HCT116 (cell line): Measurements from ENCODE around the gene ISG20. TPM values are rescaled to one million over a fixed set of nuclear protein-coding genes. Genes with fewer than 3 reads are reported as not detected.

Experiments used
- ATAC-seq: fragments of 200-7000 bp; cut with Tn5 transposase; 2 replicates; pipeline ENCODE4 v1.9.1; 2020; ENCODE audit warnings: mild to moderate bottlenecking, moderate library complexity
- Bru-seq: library from RNA; stranded (reverse); fragments of 400-500 nt; gene quantifications from one replicate; lab custom pipeline; 2021; lab: Mats Ljungman, UMichigan
- BruChase-seq, 2 experiments: library from RNA; stranded (reverse); fragments of 400-500 nt; gene quantifications; one replicate each; lab custom pipeline; 2021; lab: Mats Ljungman, UMichigan
- BruUV-seq: library from RNA; stranded (reverse); fragments of 400-500 nt; replicated peaks from 2 replicates; lab custom pipeline; 2021; lab: Mats Ljungman, UMichigan
- CTCF ChIA-PET: fragments of 300-600 bp; sonication (Branson Sonifier 250); formaldehyde crosslinking; loops from one replicate; lab custom pipeline; 2021; ENCODE audit warnings: antibody characterized with exemption; lab: Charles Lee
- POLR2A ChIA-PET: fragments of 300-600, 350-600 bp; sonication (Branson Sonifier 250); formaldehyde crosslinking; loops from one replicate; lab custom pipeline; 2021; ENCODE audit warnings: antibody characterized with exemption; lab: Charles Lee
- RAD21 ChIA-PET, 2 experiments: fragments of 300-600 bp; sonication (Branson Sonifier 250); formaldehyde crosslinking; loops; one replicate each; lab custom pipeline; 2023; ENCODE audit warnings: low total read pairs in 2 of 2; ENCODE audit not compliant: uncharacterized antibody in 2 of 2, unreplicated experiment in 2 of 2, low non-redundant PET in 1 of 2; lab: Charles Lee
- DNase-seq: peaks from one replicate; pipeline ENCODE4 v3.0.0-alpha.2; 2010; ENCODE audit warnings: low read depth, low spot score
- H2AFZ ChIP-seq: fragments of 200-600 bp; shearing (Covaris generic), sonication (generic); 2 replicates; pipeline ENCODE4 v1.6.1; 2017; ENCODE audit warnings: low read depth, mixed run types, mixed read lengths, antibody characterized with exemption, low read length; ENCODE audit not compliant: poor library complexity, severe bottlenecking
- H3K27ac ChIP-seq: 2 replicates; pipeline ENCODE4 v1.5.1; 2012; ENCODE audit warnings: low read depth, low read length
- H3K27me3 ChIP-seq: fragments of 200-600 bp; sonication (generic); 2 replicates; pipeline ENCODE4 v1.6.1; 2016; ENCODE audit warnings: mixed run types, low read length, mixed read lengths; ENCODE audit not compliant: insufficient read depth
- H3K36me3 ChIP-seq, 2 experiments: fragments of 200-500 bp in 1 of 2; fragments of 200-600 bp in 1 of 2; sonication (Bioruptor generic) in 1 of 2; sonication (generic) in 1 of 2; 2 replicates each; pipeline versions ENCODE4 v1.5.1 to v1.6.1; 2014 to 2016; ENCODE audit warnings: low read length in 2 of 2, inconsistent platforms in 1 of 2, mixed read lengths in 1 of 2, mixed run types in 1 of 2; ENCODE audit not compliant: insufficient read depth in 2 of 2, control insufficient read depth in 1 of 2
- H3K4me1 ChIP-seq, 2 experiments: fragments of 200-600 bp in 1 of 2; sonication (generic) in 1 of 2; 2 replicates each; pipeline versions ENCODE4 v1.5.1 to v1.6.1; 2012 to 2017; ENCODE audit warnings: low read length in 2 of 2, inconsistent platforms in 1 of 2, mild to moderate bottlenecking in 1 of 2, mixed read lengths in 1 of 2, mixed run types in 1 of 2, moderate library complexity in 1 of 2; ENCODE audit not compliant: insufficient read depth in 2 of 2, control insufficient read depth in 1 of 2
- H3K4me2 ChIP-seq: fragments of 200-600 bp; sonication (generic); 2 replicates; pipeline ENCODE4 v1.6.1; 2017; ENCODE audit warnings: mixed run types, low read length, mixed read lengths
- H3K4me3 ChIP-seq, 2 experiments: fragments of 200-600 bp in 1 of 2; sonication (generic) in 1 of 2; replicated peaks in 1 of 2; 2 replicates each; pipeline ENCODE4 v1.5.1; 2011 to 2016; ENCODE audit warnings: low read length in 2 of 2, control low read depth in 1 of 2, low read depth in 1 of 2, mild to moderate bottlenecking in 1 of 2, mixed read lengths in 1 of 2, mixed run types in 1 of 2
- H3K79me2 ChIP-seq: fragments of 200-600 bp; sonication (generic); 2 replicates; pipeline ENCODE4 v1.6.1; 2017; ENCODE audit warnings: mild to moderate bottlenecking, mixed run types, low read length, moderate library complexity, mixed read lengths; ENCODE audit not compliant: insufficient read depth
- H3K9ac ChIP-seq: fragments of 200-600 bp; sonication (generic); 2 replicates; pipeline ENCODE4 v1.6.1; 2016; ENCODE audit warnings: low read length, mixed read lengths
- H3K9me2 ChIP-seq: fragments of 200-600 bp; sonication (generic), shearing (Covaris generic); 2 replicates; pipeline ENCODE4 v1.6.1; 2017; ENCODE audit warnings: mixed run types, mild to moderate bottlenecking, moderate library complexity; ENCODE audit not compliant: insufficient read depth
- H3K9me3 ChIP-seq, 2 experiments: fragments of 200-500 bp in 1 of 2; fragments of 200-600 bp in 1 of 2; sonication (Bioruptor generic) in 1 of 2; sonication (generic) in 1 of 2; 2 replicates each; pipeline ENCODE4 v1.6.1; 2014 to 2017; ENCODE audit warnings: low read length in 2 of 2, mixed read lengths in 2 of 2, inconsistent platforms in 1 of 2, low read depth in 1 of 2, mild to moderate bottlenecking in 1 of 2, mixed run types in 1 of 2, moderate library complexity in 1 of 2; ENCODE audit not compliant: control insufficient read depth in 1 of 2, insufficient read depth in 1 of 2
- H4K20me1 ChIP-seq: fragments of 200-600 bp; sonication (generic), shearing (Covaris generic); 2 replicates; pipeline ENCODE4 v1.6.1; 2017; ENCODE audit warnings: mixed run types, mild to moderate bottlenecking, moderate library complexity; ENCODE audit not compliant: insufficient read depth
- CBX3 ChIP-seq: IDR thresholded peaks from 2 replicates; pipeline ENCODE4 v1.6.1; 2012; ENCODE audit warnings: low read depth
- CEBPB ChIP-seq: IDR thresholded peaks from 2 replicates; pipeline ENCODE4 v1.6.1; 2012; ENCODE audit warnings: low read depth
- CTCF ChIP-seq, 3 experiments: fragments of 200-600 bp in 1 of 3; sonication (generic) in 1 of 3; IDR thresholded peaks in 2 of 3; conservative IDR thresholded peaks in 1 of 3; 2 replicates each; pipeline ENCODE4 v1.5.1; 2012 to 2017; ENCODE audit warnings: low read depth in 2 of 3, low read length in 2 of 3, antibody characterized with exemption in 1 of 3, borderline replicate concordance in 1 of 3, control low read depth in 1 of 3, mild to moderate bottlenecking in 1 of 3, mixed read lengths in 1 of 3, mixed run types in 1 of 3, moderate library complexity in 1 of 3; ENCODE audit not compliant: insufficient read depth in 1 of 3
- EGR1 ChIP-seq: IDR thresholded peaks from 2 replicates; pipeline ENCODE4 v1.6.1; 2012; ENCODE audit warnings: low read depth
- ELF1 ChIP-seq: IDR thresholded peaks from 2 replicates; pipeline ENCODE4 v1.6.1; 2012; ENCODE audit warnings: low read depth, borderline replicate concordance
- EZH2phosphoT487 ChIP-seq: fragments of 200-600 bp; IDR thresholded peaks from 2 replicates; pipeline ENCODE4 v1.6.1; 2018; ENCODE audit warnings: antibody characterized with exemption, borderline replicate concordance
- FOSL1 ChIP-seq: IDR thresholded peaks from 2 replicates; pipeline ENCODE4 v1.6.1; 2012; ENCODE audit warnings: low read depth
- JUND ChIP-seq: IDR thresholded peaks from 2 replicates; pipeline ENCODE4 v1.6.1; 2012
- POLR2A ChIP-seq: IDR thresholded peaks from 2 replicates; pipeline ENCODE4 v1.7.0; 2011; ENCODE audit warnings: borderline replicate concordance; ENCODE audit not compliant: insufficient read depth, insufficient read length; ENCODE audit errors: extremely low read depth
- POLR2AphosphoS5 ChIP-seq: IDR thresholded peaks from 2 replicates; pipeline ENCODE4 v1.6.1; 2011; ENCODE audit warnings: mild to moderate bottlenecking, low read depth, low read length, moderate library complexity
- RAD21 ChIP-seq: IDR thresholded peaks from 2 replicates; pipeline ENCODE4 v1.6.1; 2012; ENCODE audit warnings: low read depth, mild to moderate bottlenecking
- REST ChIP-seq: IDR thresholded peaks from 2 replicates; pipeline ENCODE4 v1.6.1; 2012; ENCODE audit warnings: low read depth
- SIN3A ChIP-seq: IDR thresholded peaks from 2 replicates; pipeline ENCODE4 v1.6.1; 2012; ENCODE audit warnings: low read depth
- SP1 ChIP-seq: IDR thresholded peaks from 2 replicates; pipeline ENCODE4 v1.6.1; 2012; ENCODE audit warnings: low read depth
- SRF ChIP-seq: IDR thresholded peaks from 2 replicates; pipeline ENCODE4 v1.6.1; 2012; ENCODE audit warnings: low read depth
- TCF7L2 ChIP-seq: IDR thresholded peaks from 2 replicates; pipeline ENCODE4 v1.7.0; 2011; ENCODE audit warnings: borderline replicate concordance, inconsistent platforms; ENCODE audit not compliant: insufficient read depth, insufficient read length; ENCODE audit errors: extremely low read depth
- ZNF274 ChIP-seq: fragments of 200-500 bp; sonication (Bioruptor generic); IDR thresholded peaks from 2 replicates; pipeline ENCODE4 v1.6.1; 2014; ENCODE audit warnings: mild to moderate bottlenecking, low read depth, low read length, inconsistent platforms
- intact Hi-C: fragments of 100-400 bp; cut with micrococcal nuclease; formaldehyde crosslinking; loops from 2 replicates; pipeline ENCODE4 v1.10.0; 2022
- long read RNA-seq: library from polyadenylated mRNA; unstranded; transcript quantifications from one replicate; pipeline ENCODE4 v2.0.0, GENCODE V29; 2021; ENCODE audit not compliant: unreplicated experiment
- polyA plus RNA-seq: library from polyadenylated mRNA; unstranded; fragments of >200 nt; gene quantifications from 2 replicates; pipeline ENCODE4 v1.2.1, GENCODE V29; 2012; ENCODE audit warnings: missing spikeins
- total RNA-seq: library from RNA; stranded (reverse); gene quantifications from one replicate; pipeline ENCODE4 v1.2.1, GENCODE V29; 2021; ENCODE audit not compliant: unreplicated experiment
- TF ChIP-seq, protein P1 (sequence below): IDR thresholded peaks from 2 replicates; pipeline ENCODE4 v1.6.1; 2012

The ISG20 gene
- 11.0 TPM for total RNA-seq
- polyA plus RNA-seq = 18.3 and 23.5 TPM in 2 replicates
- Bru-seq, nascent RNA = percentile 57 among the genes with signal in this experiment
- percentile 60 among the genes with signal in this experiment for BruChase-seq, experiment 1, labeled RNA remaining after a 6-hour chase
- BruChase-seq, experiment 2, labeled RNA remaining after a 2-hour chase = percentile 58 among the genes with signal in this experiment
- long read RNA-seq, partial matches to known transcripts = 0 of 3 reads
- long read RNA-seq, other reads (novel, unspliced or antisense) = 0 of 3 reads

- Histone ChIP-seq H3K4me2 (peak within 1 kb of the TSS; percentile 80), H3K27ac (peak within 1 kb of the TSS; percentile 76), H3K9me2 (no peaks in the 10 kb centered on the region), H2AFZ (no peak within 1 kb of the TSS)
- RAD21 ChIA-PET = interaction anchor here (0.6 to 1.2 kb wide), 3 partner anchors 14 to 196 kb away, joined by 3 to 4 read pairs (median 3); no protein-coding TSS in a partner anchor
- TF ChIP-seq EGR1 (no peak), TCF7L2 (peak; percentile 65), POLR2A (peak; percentile 27), SRF (peak; percentile 50; the same call in 1 of the 2 replicates), EZH2phosphoT487 (no peak), ZNF274 (no peak), CTCF (IDR thresholded peaks at IDR 0.05 in 2 of 3, conservative IDR thresholded peaks at IDR 0.05 in 1 of 3; ENCODE audit: borderline replicate concordance in 1 of 3, insufficient read depth in 1 of 3, low read depth in 2 of 3, low read length in 2 of 3) (peak; percentile 4 to 39 (median 28); a peak in 2 of 6 replicates), REST (no peak), CEBPB (peak; percentile 100), RAD21 (peak; percentile 47), SP1 (peak; percentile 93), FOSL1 (peak; percentile 88), CBX3 (peak; percentile 96), ELF1 (no peak), JUND (peak; percentile 92), POLR2AphosphoS5 (peak; percentile 67), SIN3A (peak; percentile 97)
- TF ChIP-seq, protein P1, sequence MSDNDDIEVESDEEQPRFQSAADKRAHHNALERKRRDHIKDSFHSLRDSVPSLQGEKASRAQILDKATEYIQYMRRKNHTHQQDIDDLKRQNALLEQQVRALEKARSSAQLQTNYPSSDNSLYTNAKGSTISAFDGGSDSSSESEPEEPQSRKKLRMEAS = peak; percentile 99
- TF ChIP-seq, all 23 proteins: peak for 13
- no peaks in the 10 kb centered on the region for H3K79me2 ChIP-seq
- BruUV-seq = no TSS peak
- H3K4me3 ChIP-seq = peak within 1 kb of the TSS; percentile 41 to 61
- POLR2A ChIA-PET = interaction anchor here (0.6 to 1.8 kb wide), 11 partner anchors 10 to 529 kb away, joined by 3 to 6 read pairs (median 3); partner anchors contain the start of genes AEN, MRPL46 and MRPS11
- intact Hi-C loops = no loop called here
- peaks cover 0 to 3% of the 10 kb centered on the region in 2 experiments; a peak in 1 of 4 replicates for H3K36me3 ChIP-seq
- H3K9ac ChIP-seq = peak within 1 kb of the TSS; percentile 64
- peaks cover 38 to 44% of the 10 kb centered on the region in 2 experiments for H3K4me1 ChIP-seq
- no peaks in the 10 kb centered on the region for H3K27me3 ChIP-seq
- ATAC-seq = peak; percentile 87
- CTCF ChIA-PET = interaction anchor here (0.8 to 1.3 kb wide), 3 partner anchors 14 to 240 kb away, joined by 3 to 5 read pairs (median 4); partner anchors contain the start of gene AEN
- H3K9me3 ChIP-seq = no peaks in the 10 kb centered on the region
- DNase-seq = peak; percentile 86
- H4K20me1 ChIP-seq = no peaks in the 10 kb centered on the region
Measured at GRCh38 chr15:88638626-88639372, at the start of gene ISG20. ISG20 (plus strand) TSS chr15:88639016; CDS start chr15:88639367, 351 bp downstream.
